SK-N-MC (cell line): ENCODE measurements around the gene NCK2.

Source experiments
- EZH2 ChIP-seq: fragments of 200-600 bp; sonication (generic); IDR thresholded peaks from one replicate; pipeline ENCODE4 v1.6.1; 2017; ENCODE audit warnings: antibody characterized with exemption
- POLR2AphosphoS5 ChIP-seq: IDR thresholded peaks from 2 replicates; pipeline ENCODE4 v1.6.1; 2012; ENCODE audit warnings: mild to moderate bottlenecking, low read depth, low read length, borderline replicate concordance

DNA sequence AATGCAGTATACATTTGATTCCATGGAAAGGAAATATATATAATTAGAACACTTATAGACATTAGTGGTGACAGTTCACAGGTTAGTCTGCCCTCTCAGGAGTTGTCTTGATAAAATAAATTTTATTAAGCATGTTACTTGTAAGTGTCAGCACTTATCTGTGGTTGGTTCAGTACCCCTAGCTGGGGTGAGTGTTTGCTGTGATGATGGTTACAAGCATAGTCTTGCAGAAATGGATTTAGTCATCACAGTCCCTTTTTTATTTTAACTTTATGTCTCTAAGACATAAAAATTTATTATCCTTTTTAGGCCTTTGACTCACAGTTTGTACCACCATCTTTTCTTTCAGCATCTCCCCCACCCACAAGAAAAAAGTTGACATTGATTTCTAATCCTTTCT is 52.1 kb downstream of the NCK2 start:
- TF ChIP-seq POLR2AphosphoS5 (no peak), EZH2 (no peak)
